A673 (cell line): ENCODE measurements around the gene GPC6. TPM values are rescaled to one million over a fixed set of nuclear protein-coding genes. Genes with fewer than 3 reads are reported as not detected.
"Not testable (repeated sequence)": the region's sequence is repeated elsewhere in the genome, so short reads cannot be mapped to it uniquely, and the experiment has no call there.

Experiments used
- BruUV-seq: library from RNA; stranded (reverse); fragments of 400-500 nt; replicated peaks from 2 replicates; lab custom pipeline; 2021; lab: Mats Ljungman, UMichigan
- CTCF ChIA-PET: fragments of 300-600 bp; sonication (Branson Sonifier 250); formaldehyde crosslinking; loops from one replicate; lab custom pipeline; 2022; ENCODE audit warnings: antibody characterized with exemption; lab: Charles Lee
- POLR2A ChIA-PET: fragments of 300-600 bp; sonication (Branson Sonifier 250); formaldehyde crosslinking; loops from one replicate; lab custom pipeline; 2022; ENCODE audit warnings: antibody characterized with exemption; ENCODE audit not compliant: low non-redundant PET; lab: Charles Lee
- DNase-seq: peaks from one replicate; pipeline ENCODE4 v3.0.0-alpha.2; 2015; ENCODE audit warnings: low spot score
- H3K27ac ChIP-seq: fragments of 200-600 bp; sonication (generic); 2 replicates; pipeline ENCODE4 v1.5.1; 2016; ENCODE audit warnings: mixed run types, low read depth, mild to moderate bottlenecking, mixed read lengths, antibody characterized with exemption, low read length; ENCODE audit not compliant: poor library complexity, severe bottlenecking
- H3K27me3 ChIP-seq: fragments of 200-600 bp; sonication (generic); replicated peaks from 2 replicates; pipeline ENCODE4 v1.6.1; 2017; ENCODE audit warnings: mixed run types, low read depth, mild to moderate bottlenecking, mixed read lengths, antibody characterized with exemption, low read length; ENCODE audit not compliant: insufficient read depth, poor library complexity
- H3K36me3 ChIP-seq: fragments of 200-600 bp; sonication (generic); 2 replicates; pipeline ENCODE4 v1.6.1; 2016; ENCODE audit warnings: mixed run types, mild to moderate bottlenecking, mixed read lengths, antibody characterized with exemption, low read length; ENCODE audit not compliant: insufficient read depth, poor library complexity, severe bottlenecking
- H3K4me1 ChIP-seq: fragments of 200-600 bp; sonication (generic); 2 replicates; pipeline ENCODE4 v1.6.1; 2017; ENCODE audit warnings: mixed run types, mild to moderate bottlenecking, mixed read lengths, antibody characterized with exemption, low read length; ENCODE audit not compliant: insufficient read depth, poor library complexity, severe bottlenecking
- H3K4me3 ChIP-seq: fragments of 200-600 bp; sonication (generic); 2 replicates; pipeline ENCODE4 v1.5.1; 2016; ENCODE audit warnings: low read depth, mixed run types, mild to moderate bottlenecking, mixed read lengths, low read length; ENCODE audit not compliant: poor library complexity, severe bottlenecking
- H3K9me3 ChIP-seq: fragments of 200-600 bp; sonication (generic); 2 replicates; pipeline ENCODE4 v1.6.1; 2016; ENCODE audit warnings: mixed run types, low read depth, mild to moderate bottlenecking, mixed read lengths, antibody characterized with exemption, low read length; ENCODE audit not compliant: poor library complexity, severe bottlenecking
- EZH2 ChIP-seq: fragments of 200-600 bp; sonication (generic); IDR thresholded peaks from 2 replicates; pipeline ENCODE4 v1.6.1; 2017; ENCODE audit warnings: borderline replicate concordance, low read depth, mild to moderate bottlenecking, mixed read lengths, antibody characterized with exemption, low read length; ENCODE audit not compliant: poor library complexity, severe bottlenecking
- intact Hi-C: fragments of 100-400 bp; cut with micrococcal nuclease; formaldehyde crosslinking; loops from one replicate; pipeline ENCODE4 v1.10.0; 2022; ENCODE audit not compliant: unreplicated experiment
- total RNA-seq: library from RNA; stranded (reverse); gene quantifications from 2 replicates; pipeline ENCODE4 v1.2.3, GENCODE V29; 2021
- TF ChIP-seq, protein P1 (sequence below): fragments of 300-800, 200-600 bp; sonication (generic); conservative IDR thresholded peaks from 2 replicates; pipeline ENCODE4 v1.5.1; 2017; ENCODE audit warnings: low read depth, mild to moderate bottlenecking, antibody characterized with exemption, low read length, moderate library complexity, mixed read lengths

Gene GPC6
- total RNA-seq, 1 experiment from 2014 or later: 23.3 TPM

DNA sequence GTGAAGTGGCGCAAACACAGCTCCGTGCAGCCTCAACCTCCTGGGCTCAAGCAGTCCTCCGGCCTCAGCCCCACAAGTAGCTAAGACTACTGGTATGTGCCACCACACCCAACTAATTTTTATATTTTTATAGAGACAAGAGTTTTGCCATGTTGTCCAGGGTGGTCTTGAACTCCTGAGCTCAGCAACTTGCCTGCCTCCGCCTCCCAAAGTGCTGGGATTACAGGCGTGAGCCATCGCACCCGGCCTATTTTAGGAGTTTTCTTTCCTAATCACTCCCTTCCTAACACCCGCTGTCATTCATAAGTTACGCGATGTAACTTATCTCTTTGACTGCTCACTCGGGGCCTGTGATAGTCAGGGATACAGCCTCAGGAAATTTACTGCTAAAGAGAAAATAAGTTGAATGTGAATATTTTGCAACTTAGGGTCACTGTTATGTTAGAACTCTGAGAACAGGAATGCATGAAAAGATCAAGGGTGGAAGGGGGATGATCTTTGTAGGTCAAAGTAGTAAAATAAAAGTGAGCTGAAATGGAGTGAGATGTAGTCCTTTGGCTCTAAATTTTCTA is 1112.6 kb downstream of the GPC6 start:
- Histone ChIP-seq H3K9me3 (no peaks in the 10 kb centered on the region), H3K36me3 (no peaks in the 10 kb centered on the region), H3K27me3 (no peaks in the 10 kb centered on the region), H3K27ac (no peak overlapping the region), H3K4me3 (no peak overlapping the region), H3K4me1 (peaks cover 23% of the 10 kb centered on the region)
- DNase-seq: no peak
- ChIA-PET POLR2A (no interaction called here), CTCF (no interaction called here)
- no peak for TF ChIP-seq EZH2
- TF ChIP-seq, protein P1, sequence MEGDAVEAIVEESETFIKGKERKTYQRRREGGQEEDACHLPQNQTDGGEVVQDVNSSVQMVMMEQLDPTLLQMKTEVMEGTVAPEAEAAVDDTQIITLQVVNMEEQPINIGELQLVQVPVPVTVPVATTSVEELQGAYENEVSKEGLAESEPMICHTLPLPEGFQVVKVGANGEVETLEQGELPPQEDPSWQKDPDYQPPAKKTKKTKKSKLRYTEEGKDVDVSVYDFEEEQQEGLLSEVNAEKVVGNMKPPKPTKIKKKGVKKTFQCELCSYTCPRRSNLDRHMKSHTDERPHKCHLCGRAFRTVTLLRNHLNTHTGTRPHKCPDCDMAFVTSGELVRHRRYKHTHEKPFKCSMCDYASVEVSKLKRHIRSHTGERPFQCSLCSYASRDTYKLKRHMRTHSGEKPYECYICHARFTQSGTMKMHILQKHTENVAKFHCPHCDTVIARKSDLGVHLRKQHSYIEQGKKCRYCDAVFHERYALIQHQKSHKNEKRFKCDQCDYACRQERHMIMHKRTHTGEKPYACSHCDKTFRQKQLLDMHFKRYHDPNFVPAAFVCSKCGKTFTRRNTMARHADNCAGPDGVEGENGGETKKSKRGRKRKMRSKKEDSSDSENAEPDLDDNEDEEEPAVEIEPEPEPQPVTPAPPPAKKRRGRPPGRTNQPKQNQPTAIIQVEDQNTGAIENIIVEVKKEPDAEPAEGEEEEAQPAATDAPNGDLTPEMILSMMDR: no peak
- BruUV-seq: no TSS peak
- intact Hi-C loops: no loop called here

DNA sequence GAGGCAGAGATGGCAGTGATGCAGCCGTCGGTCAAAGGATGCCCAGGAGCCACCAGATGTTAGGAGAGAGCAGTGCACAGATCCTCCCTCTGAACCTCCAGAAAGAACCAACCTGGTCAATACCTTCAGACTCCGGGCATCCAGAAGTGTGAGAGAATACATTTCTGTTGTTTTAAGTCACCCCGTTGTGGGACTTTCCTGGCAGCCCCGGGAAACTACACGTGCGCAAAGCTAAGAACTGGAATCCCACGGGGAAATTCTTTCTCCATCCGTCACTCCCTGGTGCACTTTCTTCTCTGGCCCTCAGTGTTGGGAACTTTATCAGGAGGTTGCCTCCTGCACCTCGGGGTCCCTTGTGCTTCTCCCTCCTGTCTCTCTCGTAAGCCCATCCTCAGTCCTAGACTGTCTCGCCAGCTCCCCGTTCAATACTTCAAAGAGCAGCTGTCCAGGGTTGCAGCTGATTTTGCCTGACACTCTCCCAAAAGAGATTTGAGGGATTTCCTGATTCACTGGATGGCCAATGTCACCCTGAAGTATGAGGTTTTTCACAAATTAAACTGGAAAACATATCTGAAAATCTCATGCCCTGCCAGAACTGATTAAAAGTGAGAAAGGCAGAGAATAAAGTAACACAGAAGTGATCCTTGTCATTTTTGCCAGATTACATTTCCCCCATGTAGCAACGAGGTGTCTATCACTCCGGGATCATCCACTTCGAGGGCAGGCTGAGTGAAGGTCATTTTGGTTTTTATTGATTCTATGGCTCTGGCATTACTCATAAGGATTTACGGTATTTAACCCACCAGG is 1116.0 kb downstream of the GPC6 start:
- BruUV-seq: no TSS peak
- Histone ChIP-seq H3K27ac (no peak overlapping the region), H3K9me3 (no peaks in the 10 kb centered on the region), H3K4me3 (no peak overlapping the region), H3K27me3 (no peaks in the 10 kb centered on the region), H3K36me3 (no peaks in the 10 kb centered on the region), H3K4me1 (peaks cover 33% of the 10 kb centered on the region)
- intact Hi-C loops: no loop called here
- no peak for TF ChIP-seq EZH2
- TF ChIP-seq, protein P1: no peak
- no peak for DNase-seq
- CTCF ChIA-PET: no interaction called here
- POLR2A ChIA-PET: no interaction called here

DNA sequence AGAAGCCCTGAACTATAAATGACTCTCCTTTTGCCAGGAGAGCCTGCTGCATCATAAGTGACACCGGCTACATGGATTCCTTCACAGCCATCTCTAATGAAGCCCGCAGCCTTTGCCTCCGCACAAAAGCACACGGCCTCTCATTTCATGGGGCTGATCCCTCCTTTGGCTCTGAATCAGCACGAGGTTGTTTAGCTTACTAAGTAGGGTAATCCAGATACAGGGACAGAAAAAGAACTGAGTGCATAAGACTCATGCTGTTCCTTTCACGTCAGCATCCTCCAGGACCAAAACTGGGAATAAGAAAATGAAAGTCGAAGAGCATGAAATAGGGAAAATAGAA is 1116.6 kb downstream of the GPC6 start:
- BruUV-seq: no TSS peak
- H3K36me3 ChIP-seq: no peaks in the 10 kb centered on the region
- H3K4me3 ChIP-seq: no peak overlapping the region
- no peak overlapping the region for H3K27ac ChIP-seq
- peaks cover 33% of the 10 kb centered on the region for H3K4me1 ChIP-seq
- H3K9me3 ChIP-seq: no peaks in the 10 kb centered on the region
- DNase-seq: peak; percentile 32
- POLR2A ChIA-PET: no interaction called here
- TF ChIP-seq EZH2: no peak
- TF ChIP-seq, protein P1: no peak
- CTCF ChIA-PET: no interaction called here
- intact Hi-C loops: no loop called here
- H3K27me3 ChIP-seq: no peaks in the 10 kb centered on the region

DNA sequence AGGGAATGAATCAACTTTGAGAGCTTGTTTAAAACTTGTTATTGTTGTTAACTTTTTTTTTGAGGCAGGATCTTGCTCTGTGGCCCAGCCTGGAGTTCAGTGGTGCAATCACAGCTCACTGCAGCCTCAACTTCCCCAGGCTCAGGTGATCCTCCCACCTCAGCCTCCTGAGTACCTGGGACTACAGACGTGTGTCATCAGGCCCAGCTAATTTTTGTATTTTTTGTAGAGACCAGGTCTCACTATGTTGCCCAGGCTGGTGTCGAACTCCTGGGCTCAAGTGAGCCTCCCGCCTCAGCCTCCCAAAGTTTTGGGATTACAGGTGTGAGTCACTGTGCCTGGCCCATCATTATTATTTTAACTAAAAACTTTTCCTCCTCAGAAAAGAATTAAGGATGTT is 1117.1 kb downstream of the GPC6 start:
- intact Hi-C loops: loop anchor here (2.0 kb wide), 1 partner anchor 151 kb away; no protein-coding TSS in a partner anchor
- H3K4me3 ChIP-seq, H3K27ac ChIP-seq, H3K36me3 ChIP-seq, H3K9me3 ChIP-seq, BruUV-seq, DNase-seq, CTCF ChIA-PET, H3K27me3 ChIP-seq, POLR2A ChIA-PET: not testable (repeated sequence)
- peaks cover 33% of the 10 kb centered on the region for H3K4me1 ChIP-seq
